ENCODE results near the gene ROBO4. TPM values are rescaled to one million over a fixed set of nuclear protein-coding genes. Genes with fewer than 3 reads are reported as not detected.
A peak's percentile ranks its signal among the peaks of the same experiment; 100 is the strongest.

Gene ROBO4
- total and polyA plus RNA-seq, 2 of the 13 experiments (the other 11 are each of a cell fraction or from before 2014, with no cell fraction given): 0.07 to 1.1 TPM

DNA sequence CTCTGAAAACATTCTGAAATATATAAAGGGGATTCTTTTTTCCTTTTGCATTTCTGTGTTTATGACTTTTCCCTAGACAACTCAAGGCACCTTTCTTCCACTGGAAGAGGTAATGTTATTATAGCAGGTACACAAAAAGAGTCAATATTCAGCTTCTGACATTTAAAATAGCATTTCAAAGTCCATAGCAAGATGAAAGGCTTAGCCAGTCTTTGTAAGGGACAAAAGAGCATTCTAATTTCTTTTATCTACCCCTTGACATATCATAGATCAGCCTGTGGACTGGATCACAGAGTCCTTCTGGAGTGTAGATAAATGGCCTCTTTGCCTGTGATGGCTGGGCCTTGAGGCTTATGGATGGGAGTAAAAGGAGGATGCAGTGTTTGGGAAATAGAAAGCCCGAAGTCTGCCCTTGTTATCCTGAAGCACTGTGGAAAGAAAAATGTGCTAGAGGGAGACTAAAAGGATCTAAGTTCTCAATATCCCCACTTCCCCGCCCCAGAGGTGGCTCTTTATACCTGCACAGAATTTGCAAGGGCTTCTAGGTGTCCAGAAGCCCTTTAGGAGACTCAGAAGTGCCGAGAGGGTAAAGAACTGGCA is 39.8 kb upstream of the ROBO4 start (continued):
- TF ChIP-seq, protein P1, sequence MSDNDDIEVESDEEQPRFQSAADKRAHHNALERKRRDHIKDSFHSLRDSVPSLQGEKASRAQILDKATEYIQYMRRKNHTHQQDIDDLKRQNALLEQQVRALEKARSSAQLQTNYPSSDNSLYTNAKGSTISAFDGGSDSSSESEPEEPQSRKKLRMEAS (IDR thresholded peaks at IDR 0.05): 0 out of 2 replicates have a peak, but pooled peaks have one; percentile 20
- TF ChIP-seq, protein P2, sequence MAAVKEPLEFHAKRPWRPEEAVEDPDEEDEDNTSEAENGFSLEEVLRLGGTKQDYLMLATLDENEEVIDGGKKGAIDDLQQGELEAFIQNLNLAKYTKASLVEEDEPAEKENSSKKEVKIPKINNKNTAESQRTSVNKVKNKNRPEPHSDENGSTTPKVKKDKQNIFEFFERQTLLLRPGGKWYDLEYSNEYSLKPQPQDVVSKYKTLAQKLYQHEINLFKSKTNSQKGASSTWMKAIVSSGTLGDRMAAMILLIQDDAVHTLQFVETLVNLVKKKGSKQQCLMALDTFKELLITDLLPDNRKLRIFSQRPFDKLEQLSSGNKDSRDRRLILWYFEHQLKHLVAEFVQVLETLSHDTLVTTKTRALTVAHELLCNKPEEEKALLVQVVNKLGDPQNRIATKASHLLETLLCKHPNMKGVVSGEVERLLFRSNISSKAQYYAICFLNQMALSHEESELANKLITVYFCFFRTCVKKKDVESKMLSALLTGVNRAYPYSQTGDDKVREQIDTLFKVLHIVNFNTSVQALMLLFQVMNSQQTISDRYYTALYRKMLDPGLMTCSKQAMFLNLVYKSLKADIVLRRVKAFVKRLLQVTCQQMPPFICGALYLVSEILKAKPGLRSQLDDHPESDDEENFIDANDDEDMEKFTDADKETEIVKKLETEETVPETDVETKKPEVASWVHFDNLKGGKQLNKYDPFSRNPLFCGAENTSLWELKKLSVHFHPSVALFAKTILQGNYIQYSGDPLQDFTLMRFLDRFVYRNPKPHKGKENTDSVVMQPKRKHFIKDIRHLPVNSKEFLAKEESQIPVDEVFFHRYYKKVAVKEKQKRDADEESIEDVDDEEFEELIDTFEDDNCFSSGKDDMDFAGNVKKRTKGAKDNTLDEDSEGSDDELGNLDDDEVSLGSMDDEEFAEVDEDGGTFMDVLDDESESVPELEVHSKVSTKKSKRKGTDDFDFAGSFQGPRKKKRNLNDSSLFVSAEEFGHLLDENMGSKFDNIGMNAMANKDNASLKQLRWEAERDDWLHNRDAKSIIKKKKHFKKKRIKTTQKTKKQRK (IDR thresholded peaks at IDR 0.05; ENCODE audit: low read length): no peak
- no peak for TF ChIP-seq ATAD3A (CRISPR knock-in tag; IDR thresholded peaks at IDR 0.05)
- TF ChIP-seq, protein P3, sequence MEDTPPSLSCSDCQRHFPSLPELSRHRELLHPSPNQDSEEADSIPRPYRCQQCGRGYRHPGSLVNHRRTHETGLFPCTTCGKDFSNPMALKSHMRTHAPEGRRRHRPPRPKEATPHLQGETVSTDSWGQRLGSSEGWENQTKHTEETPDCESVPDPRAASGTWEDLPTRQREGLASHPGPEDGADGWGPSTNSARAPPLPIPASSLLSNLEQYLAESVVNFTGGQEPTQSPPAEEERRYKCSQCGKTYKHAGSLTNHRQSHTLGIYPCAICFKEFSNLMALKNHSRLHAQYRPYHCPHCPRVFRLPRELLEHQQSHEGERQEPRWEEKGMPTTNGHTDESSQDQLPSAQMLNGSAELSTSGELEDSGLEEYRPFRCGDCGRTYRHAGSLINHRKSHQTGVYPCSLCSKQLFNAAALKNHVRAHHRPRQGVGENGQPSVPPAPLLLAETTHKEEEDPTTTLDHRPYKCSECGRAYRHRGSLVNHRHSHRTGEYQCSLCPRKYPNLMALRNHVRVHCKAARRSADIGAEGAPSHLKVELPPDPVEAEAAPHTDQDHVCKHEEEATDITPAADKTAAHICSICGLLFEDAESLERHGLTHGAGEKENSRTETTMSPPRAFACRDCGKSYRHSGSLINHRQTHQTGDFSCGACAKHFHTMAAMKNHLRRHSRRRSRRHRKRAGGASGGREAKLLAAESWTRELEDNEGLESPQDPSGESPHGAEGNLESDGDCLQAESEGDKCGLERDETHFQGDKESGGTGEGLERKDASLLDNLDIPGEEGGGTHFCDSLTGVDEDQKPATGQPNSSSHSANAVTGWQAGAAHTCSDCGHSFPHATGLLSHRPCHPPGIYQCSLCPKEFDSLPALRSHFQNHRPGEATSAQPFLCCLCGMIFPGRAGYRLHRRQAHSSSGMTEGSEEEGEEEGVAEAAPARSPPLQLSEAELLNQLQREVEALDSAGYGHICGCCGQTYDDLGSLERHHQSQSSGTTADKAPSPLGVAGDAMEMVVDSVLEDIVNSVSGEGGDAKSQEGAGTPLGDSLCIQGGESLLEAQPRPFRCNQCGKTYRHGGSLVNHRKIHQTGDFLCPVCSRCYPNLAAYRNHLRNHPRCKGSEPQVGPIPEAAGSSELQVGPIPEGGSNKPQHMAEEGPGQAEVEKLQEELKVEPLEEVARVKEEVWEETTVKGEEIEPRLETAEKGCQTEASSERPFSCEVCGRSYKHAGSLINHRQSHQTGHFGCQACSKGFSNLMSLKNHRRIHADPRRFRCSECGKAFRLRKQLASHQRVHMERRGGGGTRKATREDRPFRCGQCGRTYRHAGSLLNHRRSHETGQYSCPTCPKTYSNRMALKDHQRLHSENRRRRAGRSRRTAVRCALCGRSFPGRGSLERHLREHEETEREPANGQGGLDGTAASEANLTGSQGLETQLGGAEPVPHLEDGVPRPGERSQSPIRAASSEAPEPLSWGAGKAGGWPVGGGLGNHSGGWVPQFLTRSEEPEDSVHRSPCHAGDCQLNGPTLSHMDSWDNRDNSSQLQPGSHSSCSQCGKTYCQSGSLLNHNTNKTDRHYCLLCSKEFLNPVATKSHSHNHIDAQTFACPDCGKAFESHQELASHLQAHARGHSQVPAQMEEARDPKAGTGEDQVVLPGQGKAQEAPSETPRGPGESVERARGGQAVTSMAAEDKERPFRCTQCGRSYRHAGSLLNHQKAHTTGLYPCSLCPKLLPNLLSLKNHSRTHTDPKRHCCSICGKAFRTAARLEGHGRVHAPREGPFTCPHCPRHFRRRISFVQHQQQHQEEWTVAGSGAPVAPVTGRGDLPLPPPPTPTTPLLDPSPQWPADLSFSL (CRISPR knock-in tag; IDR thresholded peaks at IDR 0.05): no peak
- TF ChIP-seq CREM (IDR thresholded peaks at IDR 0.05): peak; percentile 78; the same call in 1 of the 2 replicates
- no peak for TF ChIP-seq CREM (CRISPR knock-in tag; IDR thresholded peaks at IDR 0.05)
- 0 out of 2 replicates have a peak, but pooled peaks have one; percentile 1 for TF ChIP-seq PHF8 (CRISPR knock-in tag; IDR thresholded peaks at IDR 0.05)
- no peak for TF ChIP-seq AHR (CRISPR knock-in tag; IDR thresholded peaks at IDR 0.05)
- TF ChIP-seq FOXP4 (CRISPR knock-in tag; IDR thresholded peaks at IDR 0.05): no peak
- peak; percentile 38; the same call in 1 of the 2 replicates for TF ChIP-seq ISL2 (CRISPR knock-in tag; IDR thresholded peaks at IDR 0.05)
- peak; percentile 66; the same call in 1 of the 2 replicates for TF ChIP-seq ZFP1 (CRISPR knock-in tag; IDR thresholded peaks at IDR 0.05)
- TF ChIP-seq, protein P4, sequence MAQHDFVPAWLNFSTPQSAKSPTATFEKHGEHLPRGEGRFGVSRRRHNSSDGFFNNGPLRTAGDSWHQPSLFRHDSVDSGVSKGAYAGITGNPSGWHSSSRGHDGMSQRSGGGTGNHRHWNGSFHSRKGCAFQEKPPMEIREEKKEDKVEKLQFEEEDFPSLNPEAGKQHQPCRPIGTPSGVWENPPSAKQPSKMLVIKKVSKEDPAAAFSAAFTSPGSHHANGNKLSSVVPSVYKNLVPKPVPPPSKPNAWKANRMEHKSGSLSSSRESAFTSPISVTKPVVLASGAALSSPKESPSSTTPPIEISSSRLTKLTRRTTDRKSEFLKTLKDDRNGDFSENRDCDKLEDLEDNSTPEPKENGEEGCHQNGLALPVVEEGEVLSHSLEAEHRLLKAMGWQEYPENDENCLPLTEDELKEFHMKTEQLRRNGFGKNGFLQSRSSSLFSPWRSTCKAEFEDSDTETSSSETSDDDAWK (CRISPR knock-in tag; IDR thresholded peaks at IDR 0.05): no peak
- no peak for TF ChIP-seq ZNF337 (CRISPR knock-in tag; IDR thresholded peaks at IDR 0.05; ENCODE audit: borderline replicate concordance, low read depth)
- TF ChIP-seq RFX5 (IDR thresholded peaks at IDR 0.05; ENCODE audit: low read depth, low read length): no peak

Data from HepG2 (cell line).